NT2/D1 (cell line): Measurements from ENCODE around the gene DCTPP1.
"Not testable (repeated sequence)": the region's sequence is repeated elsewhere in the genome, so short reads cannot be mapped to it uniquely, and the experiment has no call there.

ENCODE experiments used
- DNase-seq: peaks from one replicate; pipeline ENCODE4 v3.0.0-alpha.2; 2011; ENCODE audit warnings: low read depth, low spot score
- H3K27me3 ChIP-seq: 2 replicates; pipeline ENCODE4 v1.6.0; 2011; ENCODE audit warnings: mild to moderate bottlenecking; ENCODE audit not compliant: insufficient read length, insufficient read depth
- H3K36me3 ChIP-seq: 2 replicates; pipeline ENCODE4 v1.6.1; 2011; ENCODE audit warnings: mild to moderate bottlenecking, low read length, mixed read lengths; ENCODE audit not compliant: insufficient read depth, insufficient read length
- H3K4me1 ChIP-seq: 2 replicates; pipeline ENCODE4 v1.5.1; 2011; ENCODE audit not compliant: insufficient read depth, insufficient read length
- H3K4me3 ChIP-seq: 2 replicates; pipeline ENCODE4 v1.5.1; 2011; ENCODE audit warnings: low read depth; ENCODE audit not compliant: insufficient read length
- H3K9ac ChIP-seq: 2 replicates; pipeline ENCODE4 v1.6.0; 2011; ENCODE audit warnings: low read depth; ENCODE audit not compliant: insufficient read length
- H3K9me3 ChIP-seq: 2 replicates; pipeline ENCODE4 v1.5.1; 2011; ENCODE audit warnings: mild to moderate bottlenecking, low read length; ENCODE audit not compliant: insufficient read depth
- SUZ12 ChIP-seq: IDR thresholded peaks from 2 replicates; pipeline ENCODE4 v1.6.1; 2011; ENCODE audit not compliant: insufficient read length, insufficient read depth; ENCODE audit errors: extremely low read depth
- YY1 ChIP-seq: IDR thresholded peaks from 2 replicates; pipeline ENCODE4 v1.6.1; 2011; ENCODE audit not compliant: insufficient read length, insufficient read depth
- ZNF274 ChIP-seq: IDR thresholded peaks from 2 replicates; pipeline ENCODE4 v1.6.1; 2011; ENCODE audit warnings: mild to moderate bottlenecking, low read depth, low read length

Gene DCTPP1

GRCh38 chr16:30429678-30430427 lies at the start of gene DCTPP1:
DCTPP1 (minus strand) TSS chr16:30430030; CDS start chr16:30429980, 50 bp downstream.
- Histone ChIP-seq H3K4me3 (peak within 1 kb of the TSS; percentile 98), H3K4me1 (peaks cover 2% of the 10 kb centered on the region), H3K9ac (peak within 1 kb of the TSS; percentile 92), H3K36me3 (peaks cover 21% of the 10 kb centered on the region), H3K27me3 (no peaks in the 10 kb centered on the region), H3K9me3 (no peaks in the 10 kb centered on the region)
- TF ChIP-seq ZNF274 (no peak), YY1 (no peak), SUZ12 (no peak)
- peak; percentile 98 for DNase-seq

DNA sequence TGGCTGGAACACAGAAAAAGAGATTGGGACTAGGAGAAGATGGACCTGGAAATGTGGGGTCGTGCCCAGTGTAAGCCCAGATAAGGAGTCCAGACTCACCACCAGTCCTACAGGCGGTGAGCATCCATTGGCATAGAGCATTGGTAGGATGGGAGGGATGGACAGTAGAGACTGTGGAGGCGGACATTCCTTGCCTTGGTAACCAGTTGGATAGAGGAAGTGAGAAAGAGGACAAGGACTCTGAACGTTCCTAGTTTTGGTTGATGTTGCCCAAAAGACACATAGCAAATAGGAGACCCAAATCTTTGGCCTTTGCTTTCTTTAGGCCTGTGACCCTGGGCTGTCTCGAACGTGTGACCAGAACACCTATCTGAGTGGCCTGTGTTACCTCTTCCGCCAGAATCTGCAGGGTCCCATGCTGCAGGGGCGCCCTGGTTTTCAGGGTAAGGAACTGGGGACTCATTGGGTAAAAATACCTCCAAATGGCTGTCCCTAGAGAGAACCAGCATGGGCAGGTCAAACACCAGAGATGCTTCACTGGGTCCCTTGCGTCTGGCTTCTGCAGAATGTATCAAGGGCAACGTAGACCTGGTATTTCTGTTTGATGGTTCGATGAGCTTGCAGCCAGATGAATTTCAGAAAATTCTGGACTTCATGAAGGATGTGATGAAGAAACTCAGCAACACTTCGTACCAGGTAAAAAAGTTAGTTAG lies 49.1 kb upstream of the DCTPP1 start:
- TF ChIP-seq YY1 (no peak), ZNF274 (no peak), SUZ12 (no peak)

GRCh38 chr16:30477773-30478172 lies 47.9 kb upstream of the DCTPP1 start:
- H3K27me3 ChIP-seq, H3K4me3 ChIP-seq, H3K36me3 ChIP-seq, H3K9ac ChIP-seq, H3K4me1 ChIP-seq, H3K9me3 ChIP-seq, DNase-seq: not testable (repeated sequence)

More for the DNA sequence above, 49.1 kb upstream of the DCTPP1 start:
- H3K4me3 ChIP-seq = no peak overlapping the region
- no peak for DNase-seq
- H3K27me3 ChIP-seq = peaks cover 5% of the 10 kb centered on the region
- H3K9ac ChIP-seq = no peak overlapping the region
- no peaks in the 10 kb centered on the region for H3K4me1 ChIP-seq
- no peaks in the 10 kb centered on the region for H3K36me3 ChIP-seq
- no peaks in the 10 kb centered on the region for H3K9me3 ChIP-seq

DNA sequence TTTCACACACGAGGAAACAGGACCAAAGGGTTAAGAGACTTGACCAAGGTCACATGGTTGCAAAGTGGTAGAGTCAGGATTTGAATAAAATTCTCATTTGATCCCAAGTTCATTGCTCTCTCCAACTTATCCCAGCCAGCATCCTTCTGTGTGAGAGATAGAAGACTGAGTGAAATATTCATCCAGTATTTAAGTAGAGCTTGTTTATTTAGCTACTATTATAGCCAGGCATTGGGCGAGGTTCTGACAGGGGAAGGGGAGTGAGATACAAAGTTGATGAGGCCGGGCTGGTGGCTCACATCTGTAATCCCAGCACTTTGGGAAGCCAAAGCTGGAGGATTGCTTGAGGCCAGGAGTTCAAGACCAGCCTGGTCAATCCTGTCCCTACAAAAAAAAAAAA lies 47.2 kb upstream of the DCTPP1 start:
- TF ChIP-seq SUZ12 = no peak
- TF ChIP-seq YY1 = no peak
- no peak for TF ChIP-seq ZNF274
- H3K27me3 ChIP-seq = peaks cover 5% of the 10 kb centered on the region
- no peaks in the 10 kb centered on the region for H3K36me3 ChIP-seq
- H3K4me1 ChIP-seq = peaks cover 5% of the 10 kb centered on the region
- H3K4me3 ChIP-seq = no peak overlapping the region
- no peak overlapping the region for H3K9ac ChIP-seq
- DNase-seq = no peak
- no peaks in the 10 kb centered on the region for H3K9me3 ChIP-seq

GRCh38 chr16:30474684-30475083 lies 44.9 kb upstream of the DCTPP1 start:
- H3K4me3 ChIP-seq = no peak overlapping the region
- DNase-seq = no peak
- TF ChIP-seq YY1 = no peak
- no peak for TF ChIP-seq SUZ12
- TF ChIP-seq ZNF274 = no peak
- peaks cover 5% of the 10 kb centered on the region for H3K4me1 ChIP-seq
- H3K9ac ChIP-seq = no peak overlapping the region
- H3K27me3 ChIP-seq = peaks cover 5% of the 10 kb centered on the region
- H3K9me3 ChIP-seq = no peaks in the 10 kb centered on the region
- H3K36me3 ChIP-seq = no peaks in the 10 kb centered on the region

DNA sequence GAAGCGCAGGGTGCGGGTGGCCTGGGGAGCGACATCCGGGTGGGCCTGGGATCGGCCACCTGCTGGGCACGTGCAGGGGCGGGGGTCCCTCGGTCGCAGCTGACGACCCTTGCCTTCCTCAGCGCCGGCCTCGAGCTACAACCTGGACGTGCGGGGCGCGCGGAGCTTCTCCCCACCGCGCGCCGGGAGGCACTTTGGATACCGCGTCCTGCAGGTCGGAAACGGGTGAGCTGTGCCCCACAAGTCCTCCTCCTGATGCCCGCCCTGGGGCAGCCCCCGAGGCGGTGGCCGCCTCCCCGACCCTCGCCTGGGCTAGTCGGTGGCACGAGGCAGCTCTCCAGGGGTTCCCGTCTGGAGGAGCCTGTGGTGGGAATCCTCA lies 44.2 kb upstream of the DCTPP1 start:
- Histone ChIP-seq H3K9me3 (no peaks in the 10 kb centered on the region), H3K27me3 (peaks cover 4% of the 10 kb centered on the region), H3K9ac (no peak overlapping the region), H3K36me3 (no peaks in the 10 kb centered on the region), H3K4me1 (peaks cover 5% of the 10 kb centered on the region), H3K4me3 (no peak overlapping the region)
- DNase-seq = no peak
- TF ChIP-seq YY1 = no peak
- TF ChIP-seq ZNF274 = no peak
- no peak for TF ChIP-seq SUZ12

- no peak for DNase-seq
- no peak overlapping the region for H3K4me3 ChIP-seq
These were observed 43.6 kb upstream of the DCTPP1 start for GRCh38 chr16:30473231-30474073.

More at GRCh38 chr16:30473231-30474073, 43.6 kb upstream of the DCTPP1 start:
- Histone ChIP-seq H3K9ac (no peak overlapping the region), H3K4me1 (peaks cover 5% of the 10 kb centered on the region), H3K9me3 (no peaks in the 10 kb centered on the region), H3K36me3 (no peaks in the 10 kb centered on the region), H3K27me3 (no peaks in the 10 kb centered on the region)
- no peak for TF ChIP-seq YY1
- no peak for TF ChIP-seq SUZ12
- TF ChIP-seq ZNF274 = no peak
